ENCODE measurements around the gene LRP1B.

GRCh38 chr2:140529706-140530105, 1601.1 kb downstream of the LRP1B start:
- TF ChIP-seq CTCF (IDR thresholded peaks at IDR 0.05; ENCODE audit: poor library complexity, severe bottlenecking) = no peak
- TF ChIP-seq TAF1 (IDR thresholded peaks at IDR 0.05; ENCODE audit: low read depth) = no peak
- TF ChIP-seq RAD21 (conservative IDR thresholded peaks at IDR 0.05) = no peak
- no peak for TF ChIP-seq REST (IDR thresholded peaks at IDR 0.05; ENCODE audit: borderline replicate concordance)
- TF ChIP-seq EZH2 (IDR thresholded peaks at IDR 0.05; ENCODE audit: borderline replicate concordance, insufficient read depth, low read length, poor library complexity, severe bottlenecking) = no peak
- TF ChIP-seq POLR2AphosphoS5 (IDR thresholded peaks at IDR 0.05) = no peak
- TF ChIP-seq MXI1 (conservative IDR thresholded peaks at IDR 0.05; ENCODE audit: poor library complexity, severe bottlenecking) = no peak
- TF ChIP-seq EP300 (conservative IDR thresholded peaks at IDR 0.05; ENCODE audit: poor library complexity, severe bottlenecking) = no peak

Measured in neural cell (in vitro differentiated cells).